Kidney glomerular epithelial cell (primary cell): ENCODE measurements around the gene ICA1L.

Experiments
- DNase-seq: peaks from one replicate; lab custom pipeline; 2025; lab: John Stamatoyannopoulos, UW

The ICA1L gene

GRCh38 chr2:202782940-202783558 lies 88.5 kb downstream of the ICA1L start:
- no peak for DNase-seq

GRCh38 chr2:202780514-202781021 lies 91.0 kb downstream of the ICA1L start:
- DNase-seq: peak; percentile 79

- no peak for DNase-seq
Measured at GRCh38 chr2:202778217-202778616, 93.3 kb downstream of the ICA1L start.

DNA sequence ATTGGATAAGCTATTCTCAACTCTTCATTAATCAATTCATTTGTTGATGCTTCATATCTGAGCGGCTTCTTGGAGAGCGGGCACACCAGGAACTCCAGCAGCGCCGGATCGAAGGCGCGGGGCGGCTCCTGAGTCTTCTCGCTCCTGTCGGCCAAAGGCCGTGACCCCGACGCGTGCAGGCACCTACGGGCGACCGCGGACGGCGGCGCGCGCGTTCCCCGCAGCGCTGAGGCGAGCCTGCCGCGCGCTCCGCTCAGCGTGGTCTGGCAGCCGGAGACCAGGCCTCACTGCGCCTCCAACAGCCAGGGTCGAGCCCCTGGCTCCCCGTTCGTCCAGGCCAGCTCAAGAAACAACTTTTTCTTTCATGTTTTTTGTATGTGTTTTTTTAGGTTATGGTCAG lies 97.5 kb downstream of the ICA1L start:
- DNase-seq: no peak

DNA sequence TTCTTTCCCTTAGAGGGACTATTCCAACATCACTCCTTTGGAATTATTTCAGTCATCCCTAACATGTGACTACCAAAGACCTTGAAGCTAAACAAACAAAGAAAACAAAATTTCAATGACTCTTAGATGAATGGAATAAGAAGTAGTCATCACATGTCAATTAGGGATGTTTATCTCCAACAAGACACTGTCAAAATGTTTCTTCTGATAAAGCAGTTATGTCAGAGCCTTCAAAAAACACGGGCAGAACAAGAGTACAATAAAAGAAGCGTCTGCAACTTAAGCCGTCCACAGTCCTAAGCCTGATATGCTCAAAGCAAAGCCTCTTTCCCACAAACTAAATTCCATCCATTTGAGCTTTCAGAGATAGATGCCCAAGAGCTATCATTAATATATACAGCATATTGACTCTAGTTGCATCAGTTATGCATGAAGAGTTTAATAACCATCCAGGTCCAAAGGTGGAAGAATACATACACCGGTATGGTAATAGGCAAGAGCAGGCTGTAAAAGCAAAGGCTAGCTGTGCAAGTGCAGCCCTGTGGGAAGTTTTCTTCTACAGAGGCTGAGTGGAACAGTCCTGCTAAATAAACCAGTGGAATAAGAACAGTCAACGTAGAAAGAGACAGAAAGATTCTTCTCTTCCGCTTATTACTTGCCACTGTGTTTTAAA lies 98.1 kb downstream of the ICA1L start:
- no peak for DNase-seq

GRCh38 chr2:202771741-202772460 lies 99.7 kb downstream of the ICA1L start:
- DNase-seq: no peak

GRCh38 chr2:202771336-202771735 lies 100.2 kb downstream of the ICA1L start:
- no peak for DNase-seq

GRCh38 chr2:202769201-202769600 lies 102.4 kb downstream of the ICA1L start:
- DNase-seq: no peak

GRCh38 chr2:202768273-202768672 lies 103.3 kb downstream of the ICA1L start:
- no peak for DNase-seq

GRCh38 chr2:202765436-202765835 lies 106.1 kb downstream of the ICA1L start:
- no peak for DNase-seq

GRCh38 chr2:202764991-202765390 lies 106.6 kb downstream of the ICA1L start:
- no peak for DNase-seq

GRCh38 chr2:202763916-202764315 lies 107.7 kb downstream of the ICA1L start:
- no peak for DNase-seq

DNA sequence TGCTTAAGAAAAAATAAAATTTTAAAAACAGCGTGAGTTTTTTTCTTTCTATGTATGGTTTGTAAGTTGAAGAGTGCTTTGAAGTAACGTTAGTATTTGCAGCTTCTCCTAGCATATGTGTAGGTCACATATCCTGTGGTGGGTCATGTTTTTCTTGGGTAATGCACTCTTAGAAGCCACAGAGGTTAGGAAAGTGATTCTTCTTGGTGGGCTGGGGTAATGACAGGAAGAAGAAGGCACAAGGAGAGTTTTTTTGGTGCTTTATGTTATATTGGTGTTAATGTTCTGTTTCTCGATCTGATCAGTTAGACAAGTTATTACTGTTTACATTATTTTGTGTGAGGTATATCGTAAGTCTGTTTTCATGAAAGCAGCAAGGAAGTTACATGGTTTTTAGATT lies 109.0 kb downstream of the ICA1L start:
- no peak for DNase-seq

DNA sequence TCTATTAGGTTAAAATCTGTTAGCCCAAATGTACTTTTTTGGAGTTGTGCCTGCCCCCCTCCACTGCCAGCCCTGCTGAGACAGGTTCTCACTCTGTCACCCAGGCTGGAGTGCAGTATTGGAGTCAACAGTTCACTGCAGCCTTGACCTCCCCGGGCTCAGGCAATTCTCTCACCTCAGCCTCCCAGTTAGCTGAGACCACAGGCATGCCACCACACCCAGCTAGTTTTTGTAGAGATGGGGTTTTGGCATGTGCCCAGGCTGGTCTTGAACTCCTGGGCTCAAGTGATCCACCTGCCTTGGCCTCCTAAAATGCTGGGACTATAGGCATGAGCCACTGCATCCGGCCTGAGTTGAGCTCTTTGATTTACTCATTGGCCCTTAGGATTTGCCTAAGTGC lies 110.7 kb downstream of the ICA1L start:
- DNase-seq: no peak

DNA sequence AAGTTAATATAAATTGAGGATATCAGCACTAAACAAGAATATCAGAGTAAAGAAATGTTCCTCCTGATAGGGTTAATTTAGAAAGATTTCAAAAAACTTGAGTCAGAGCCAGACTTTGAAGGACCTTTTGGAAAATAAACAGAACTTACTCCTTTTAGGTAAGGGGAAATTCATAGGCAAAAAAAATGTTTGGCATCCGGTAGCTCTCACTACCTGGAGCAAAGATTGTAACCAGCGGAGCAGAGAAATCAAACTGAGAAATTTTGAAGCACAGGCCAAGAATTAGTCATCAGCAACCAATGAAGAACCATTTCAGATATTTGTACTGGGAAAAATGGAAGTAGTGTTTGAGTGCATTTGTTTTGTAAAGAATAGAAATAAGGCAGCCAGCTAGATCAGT lies 113.0 kb downstream of the ICA1L start:
- DNase-seq: no peak

DNA sequence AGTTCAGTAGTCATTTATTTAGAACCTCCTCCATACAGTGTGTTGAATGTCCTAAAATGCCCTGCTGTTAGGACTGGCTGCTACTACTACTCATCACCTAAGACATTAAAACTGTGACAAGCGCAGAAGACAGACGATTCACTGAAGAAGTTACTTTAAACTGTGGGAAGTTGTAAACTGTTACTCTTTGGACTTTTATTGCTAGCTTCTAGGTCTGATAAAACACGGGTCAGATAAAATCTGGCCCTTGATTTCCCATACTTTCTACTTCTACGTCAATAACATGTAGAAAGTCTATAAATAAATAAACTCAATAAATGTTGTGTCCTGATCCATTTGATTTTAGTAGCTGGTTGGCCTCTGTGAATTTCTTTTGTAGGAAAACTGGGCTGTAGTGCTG lies 113.4 kb downstream of the ICA1L start:
- DNase-seq: no peak

- DNase-seq: no peak
Measured at GRCh38 chr2:202757339-202757738, 114.2 kb downstream of the ICA1L start.

DNA sequence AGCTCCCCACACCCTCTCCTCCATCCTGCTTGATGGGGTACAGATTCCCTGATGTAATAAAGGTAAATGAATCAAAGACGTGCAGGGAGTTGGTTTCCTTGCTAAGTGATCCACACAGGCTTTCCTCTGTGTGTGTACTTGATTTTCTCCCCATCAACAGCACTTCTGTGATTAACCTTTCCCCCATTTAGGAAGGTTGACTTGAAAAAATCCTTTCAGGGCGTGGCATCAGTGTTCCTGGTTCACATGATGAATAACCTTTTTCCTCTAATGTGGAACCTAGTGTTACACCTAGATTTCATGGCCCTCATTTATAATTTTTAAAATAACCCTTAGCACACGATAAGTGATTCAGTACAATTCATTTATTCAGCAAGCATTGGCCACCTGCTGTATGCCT lies 115.0 kb downstream of the ICA1L start:
- DNase-seq: no peak

GRCh38 chr2:202754936-202755335 lies 116.6 kb downstream of the ICA1L start:
- no peak for DNase-seq

GRCh38 chr2:202752071-202752470 lies 119.5 kb downstream of the ICA1L start:
- no peak for DNase-seq

- DNase-seq: no peak
Measured at GRCh38 chr2:202750763-202751427, 120.7 kb downstream of the ICA1L start.

DNA sequence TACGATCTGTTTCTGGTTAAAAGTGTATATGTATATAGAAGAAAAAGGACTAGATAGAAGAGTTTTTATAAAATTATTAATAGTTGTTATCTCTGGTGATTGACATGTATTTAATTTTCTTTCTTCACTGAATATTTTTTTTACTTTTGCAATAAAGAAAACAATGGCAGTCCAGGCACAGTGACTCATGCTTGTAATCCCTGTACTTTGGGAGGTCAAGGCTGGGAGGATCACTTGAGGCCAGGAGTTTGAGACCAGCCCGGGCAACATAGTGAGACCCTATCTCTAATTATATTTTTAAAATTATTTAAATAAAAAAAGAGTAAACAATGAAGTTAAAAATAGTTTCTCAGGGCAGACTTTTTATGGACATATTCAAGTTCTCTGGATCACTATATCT lies 122.1 kb downstream of the ICA1L start:
- no peak for DNase-seq

DNA sequence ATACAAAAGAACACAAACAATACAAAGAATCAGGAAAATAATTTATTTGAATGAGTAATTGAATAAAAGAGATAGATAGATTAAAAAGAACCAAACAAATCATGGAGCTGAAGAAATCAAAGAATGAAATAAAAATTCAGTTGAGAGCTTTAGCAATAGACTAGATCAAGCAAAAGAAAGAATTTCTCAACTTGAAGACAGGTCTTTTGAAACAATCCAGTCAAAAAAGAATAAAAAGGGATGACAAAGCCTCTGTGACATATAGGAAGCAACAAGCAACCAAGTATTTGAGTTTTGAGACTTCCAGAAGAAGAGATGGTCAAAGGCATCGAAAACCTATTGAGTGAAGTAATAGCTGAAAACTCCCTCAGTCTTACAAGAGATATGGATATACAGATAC lies 128.0 kb downstream of the ICA1L start:
- no peak for DNase-seq
